HUES64 (cell line): ENCODE results near the gene APOOL.
"Not testable (repeated sequence)": the region's sequence is repeated elsewhere in the genome, so short reads cannot be mapped to it uniquely, and the experiment has no call there.

Experiments
- H3K27ac ChIP-seq: 2 replicates; pipeline ENCODE4 v1.7.0; 2013; ENCODE audit warnings: low read depth, low read length, inconsistent platforms
- H3K27me3 ChIP-seq: 2 replicates; pipeline ENCODE4 v1.6.1; 2013; ENCODE audit warnings: mild to moderate bottlenecking, low read length; ENCODE audit not compliant: insufficient read depth
- H3K36me3 ChIP-seq: 2 replicates; pipeline ENCODE4 v1.6.1; 2013; ENCODE audit warnings: mild to moderate bottlenecking, low read length; ENCODE audit not compliant: insufficient read depth
- H3K4me1 ChIP-seq: 2 replicates; pipeline ENCODE4 v1.6.1; 2013; ENCODE audit warnings: mild to moderate bottlenecking, low read length, moderate library complexity; ENCODE audit not compliant: insufficient read depth
- H3K4me3 ChIP-seq: 2 replicates; pipeline ENCODE4 v1.5.1; 2013; ENCODE audit warnings: mild to moderate bottlenecking, low read length, moderate library complexity
- H3K9ac ChIP-seq: 2 replicates; pipeline ENCODE4 v1.6.1; 2013; ENCODE audit warnings: mild to moderate bottlenecking, low read depth, low read length
- H3K9me3 ChIP-seq: 2 replicates; pipeline ENCODE4 v1.6.1; 2013; ENCODE audit warnings: low read depth, low read length; ENCODE audit not compliant: insufficient read depth
- WGBS: fragments of 150-250, 120-280 bp; methylation state at CpG from one replicate; pipeline ENCODE4 v1.1.7; 2013; ENCODE audit warnings: missing lambda C conversion rate; 5-methylcytosine and 5-hydroxymethylcytosine counted together

Gene APOOL

DNA sequence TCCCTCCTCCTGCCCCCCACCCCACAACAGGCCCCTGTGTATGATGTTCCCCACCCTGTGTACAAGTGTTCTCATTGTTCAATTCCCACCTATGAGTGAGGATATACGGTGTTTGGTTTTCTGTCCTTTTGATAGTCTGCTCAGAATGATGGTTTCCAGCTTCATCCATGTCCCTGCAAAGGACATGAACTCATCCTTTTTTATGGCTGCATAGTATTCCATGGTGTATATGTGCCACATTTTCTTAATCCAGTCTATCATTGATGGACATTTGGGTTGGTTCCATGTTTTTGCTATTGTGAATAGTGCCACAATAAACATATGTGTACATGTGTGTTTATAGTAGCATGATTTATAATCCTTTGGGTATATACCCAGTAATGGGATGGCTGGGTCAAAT, 73.6 kb downstream of the APOOL start:
- H3K9me3 ChIP-seq, H3K4me3 ChIP-seq, H3K27me3 ChIP-seq, H3K27ac ChIP-seq, H3K4me1 ChIP-seq, H3K9ac ChIP-seq: not testable (repeated sequence)
- peaks cover 21% of the 10 kb centered on the region; the same call in 1 of the 2 replicates for H3K36me3 ChIP-seq
- WGBS: 100% methylated on average over 1 of the region's 1 CpG

DNA sequence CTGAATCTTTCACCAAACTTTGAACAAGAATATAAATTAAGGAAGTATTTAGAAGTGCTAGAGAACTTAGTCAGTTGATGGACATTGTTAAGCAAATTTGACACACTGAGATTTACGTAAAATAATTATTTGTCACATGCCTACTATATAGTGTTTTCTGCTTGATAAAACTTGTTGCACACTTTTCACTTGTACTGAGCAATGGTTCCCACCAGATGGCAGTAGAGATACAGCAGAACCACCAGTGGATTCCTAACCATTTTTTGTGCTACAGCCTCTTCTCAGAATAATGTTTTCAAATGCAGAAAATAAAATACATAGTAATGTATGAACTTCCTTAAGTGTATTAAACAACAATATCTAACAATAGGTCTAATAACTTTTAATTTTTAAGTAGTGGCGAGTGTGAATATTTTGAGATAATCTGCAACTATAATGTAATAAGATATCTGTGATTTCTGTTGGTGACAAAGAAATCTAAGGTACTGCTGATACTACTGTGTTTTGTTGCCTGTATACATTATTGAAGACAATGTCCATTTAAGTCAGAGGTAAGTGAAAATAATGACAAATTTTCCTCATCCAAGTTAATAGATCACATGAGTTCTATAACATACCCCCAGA, 81.2 kb downstream of the APOOL start:
- peaks cover 9% of the 10 kb centered on the region for H3K36me3 ChIP-seq
- H3K4me3 ChIP-seq: no peak overlapping the region
- no CpG with 5 or more reads among the region's 2 CpGs for WGBS
- no peaks in the 10 kb centered on the region for H3K9me3 ChIP-seq
- no peak overlapping the region for H3K9ac ChIP-seq
- no peak overlapping the region for H3K27ac ChIP-seq
- H3K27me3 ChIP-seq: no peaks in the 10 kb centered on the region
- H3K4me1 ChIP-seq: no peaks in the 10 kb centered on the region

DNA sequence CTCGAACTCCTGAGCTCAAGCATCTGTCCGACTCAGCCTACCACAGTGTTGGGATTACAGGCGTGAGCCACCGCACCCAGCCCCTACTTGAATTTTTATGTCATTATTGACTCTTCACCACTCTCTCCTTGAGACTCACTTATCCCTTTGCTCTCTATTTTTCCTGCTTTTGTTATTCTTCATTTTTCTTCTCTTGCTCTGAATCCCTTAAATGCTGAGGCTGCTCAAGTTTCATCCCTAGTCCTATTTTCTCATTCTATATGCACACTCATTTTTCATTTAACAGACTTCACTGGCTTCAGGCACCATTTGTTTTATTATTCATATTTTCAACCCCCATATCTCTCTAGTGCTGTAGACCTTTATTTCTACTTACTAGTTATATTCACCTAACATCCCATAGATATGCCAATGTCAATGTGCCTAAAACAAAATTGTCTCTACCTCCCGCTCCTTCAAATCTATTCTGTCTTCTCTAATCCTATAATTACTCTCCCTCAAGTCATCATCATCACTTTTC, 85.7 kb downstream of the APOOL start:
- no peak overlapping the region for H3K4me3 ChIP-seq
- no peaks in the 10 kb centered on the region for H3K4me1 ChIP-seq
- 98% methylated on average over 5 of the region's 5 CpGs for WGBS
- no peaks in the 10 kb centered on the region for H3K27me3 ChIP-seq
- no peaks in the 10 kb centered on the region for H3K9me3 ChIP-seq
- H3K36me3 ChIP-seq: peaks cover 9% of the 10 kb centered on the region
- no peak overlapping the region for H3K9ac ChIP-seq
- no peak overlapping the region for H3K27ac ChIP-seq

DNA sequence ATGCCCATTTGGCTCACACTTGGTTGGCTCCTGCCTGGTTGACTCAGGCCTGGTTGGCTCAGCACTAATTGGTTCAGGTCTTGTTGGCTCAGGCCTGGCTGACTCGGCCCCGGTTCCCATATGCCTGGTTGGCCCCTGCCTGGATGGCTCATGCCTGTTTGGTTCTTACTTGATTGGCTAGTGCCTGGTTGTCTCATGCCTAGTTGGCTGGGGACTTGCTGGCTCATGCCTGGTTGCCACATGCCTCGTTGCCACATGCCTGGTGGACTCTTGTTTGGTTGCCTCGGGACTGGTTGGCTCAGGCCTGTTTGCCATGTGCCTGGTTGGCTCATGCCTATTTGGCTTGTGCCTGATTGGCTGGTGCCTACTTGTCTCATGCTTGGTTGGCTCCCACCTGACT, 103.7 kb downstream of the APOOL start:
- Histone ChIP-seq H3K27ac (no peak overlapping the region), H3K4me1 (no peaks in the 10 kb centered on the region), H3K4me3 (no peak overlapping the region), H3K9me3 (no peaks in the 10 kb centered on the region), H3K36me3 (no peaks in the 10 kb centered on the region), H3K27me3 (no peaks in the 10 kb centered on the region), H3K9ac (no peak overlapping the region)
- WGBS: 92% methylated on average over 4 of the region's 4 CpGs

DNA sequence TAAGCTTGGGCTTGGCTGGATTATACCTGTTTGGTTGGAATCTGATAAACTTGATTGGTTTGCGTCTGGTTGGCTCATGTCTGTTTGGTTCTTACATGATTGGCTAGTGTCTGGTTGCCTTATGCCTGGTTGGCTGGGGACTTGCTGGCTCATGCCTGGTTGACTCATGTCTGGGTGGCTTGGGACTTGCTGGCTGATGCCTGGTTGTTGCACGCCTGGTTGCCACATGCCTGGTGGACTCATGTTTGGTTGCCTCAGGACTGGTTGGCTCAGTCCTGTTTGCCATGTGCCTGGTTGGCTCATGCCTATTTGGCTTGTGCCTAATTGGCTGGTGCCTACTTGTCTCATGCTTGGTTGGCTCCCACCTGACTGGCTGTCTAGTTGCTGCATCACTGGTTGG, 104.5 kb downstream of the APOOL start:
- H3K9ac ChIP-seq: no peak overlapping the region
- no peak overlapping the region for H3K27ac ChIP-seq
- no peaks in the 10 kb centered on the region for H3K9me3 ChIP-seq
- H3K27me3 ChIP-seq: no peaks in the 10 kb centered on the region
- WGBS: 100% methylated on average over 2 of the region's 2 CpGs
- no peaks in the 10 kb centered on the region for H3K4me1 ChIP-seq
- no peaks in the 10 kb centered on the region for H3K36me3 ChIP-seq
- H3K4me3 ChIP-seq: no peak overlapping the region

DNA sequence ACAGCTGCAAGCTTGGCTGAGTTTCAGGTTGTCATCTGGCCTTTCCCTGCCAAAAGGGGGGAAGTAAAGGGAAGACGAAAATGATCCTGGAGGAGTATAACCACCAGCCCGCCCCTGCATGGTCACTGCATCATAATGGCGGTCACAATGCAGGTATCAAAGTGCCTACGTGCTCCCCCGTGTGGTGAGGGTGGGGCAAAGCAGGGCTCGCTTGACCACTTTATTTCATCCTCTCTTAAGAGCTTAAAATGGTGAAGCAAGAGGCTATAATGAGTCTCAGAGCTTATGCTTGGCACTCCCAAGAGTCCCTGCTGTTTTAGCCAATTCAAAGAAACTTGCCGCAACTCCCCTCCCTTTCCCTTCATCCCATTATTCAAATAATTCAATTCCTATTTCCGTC, 105.6 kb downstream of the APOOL start:
- Histone ChIP-seq H3K9me3 (no peaks in the 10 kb centered on the region), H3K4me3 (no peak overlapping the region), H3K9ac (no peak overlapping the region), H3K4me1 (no peaks in the 10 kb centered on the region), H3K36me3 (no peaks in the 10 kb centered on the region), H3K27ac (no peak overlapping the region), H3K27me3 (no peaks in the 10 kb centered on the region)
- 78% methylated on average over 6 of the region's 8 CpGs for WGBS

DNA sequence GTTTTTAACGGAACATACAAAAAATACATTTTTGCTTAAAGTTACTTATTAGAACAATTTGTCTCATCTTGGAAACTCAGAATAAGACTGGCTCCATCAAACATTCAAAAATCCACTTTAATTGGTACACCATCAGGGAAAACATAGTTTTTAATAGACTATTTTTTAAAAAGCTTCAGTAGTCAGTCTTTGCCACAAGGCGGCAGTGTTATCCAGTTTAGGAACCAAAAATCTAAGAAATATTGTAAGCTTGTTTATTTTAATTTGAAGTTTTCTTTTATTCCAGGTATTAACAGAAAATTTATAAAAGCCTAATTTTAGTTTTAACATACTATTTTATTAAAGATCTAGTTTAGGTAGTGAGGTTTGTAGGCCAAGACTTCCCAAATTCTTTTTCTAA, 107.7 kb downstream of the APOOL start:
- Histone ChIP-seq H3K4me3 (no peak overlapping the region), H3K27me3 (no peaks in the 10 kb centered on the region), H3K9me3 (no peaks in the 10 kb centered on the region), H3K9ac (no peak overlapping the region), H3K36me3 (no peaks in the 10 kb centered on the region), H3K27ac (no peak overlapping the region), H3K4me1 (no peaks in the 10 kb centered on the region)
- 60% methylated on average over 1 of the region's 2 CpGs for WGBS

DNA sequence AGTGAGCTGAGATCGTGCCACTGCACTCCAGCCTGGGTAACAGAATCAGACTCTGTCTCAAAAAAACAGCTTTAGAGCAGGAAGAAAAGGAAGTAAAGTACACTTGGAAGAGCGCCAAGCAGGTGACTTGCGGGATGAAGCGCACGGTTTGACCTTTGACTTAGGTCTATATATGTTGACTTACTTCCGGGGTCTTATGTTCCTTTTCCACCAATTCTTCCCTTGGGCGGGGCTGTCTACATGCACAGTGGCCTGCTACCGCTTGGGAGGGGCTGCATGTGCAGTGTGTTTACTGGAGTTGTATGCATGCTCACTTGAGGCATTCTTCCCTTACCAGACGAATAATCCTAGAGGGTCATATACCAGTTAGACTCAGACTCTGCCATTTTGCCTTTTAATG, 108.6 kb downstream of the APOOL start:
- H3K27ac ChIP-seq: no peak overlapping the region
- no peak overlapping the region for H3K9ac ChIP-seq
- H3K4me3 ChIP-seq: no peak overlapping the region
- no peaks in the 10 kb centered on the region for H3K9me3 ChIP-seq
- H3K27me3 ChIP-seq: no peaks in the 10 kb centered on the region
- 97% methylated on average over 7 of the region's 9 CpGs for WGBS
- H3K36me3 ChIP-seq: no peaks in the 10 kb centered on the region
- H3K4me1 ChIP-seq: no peaks in the 10 kb centered on the region

DNA sequence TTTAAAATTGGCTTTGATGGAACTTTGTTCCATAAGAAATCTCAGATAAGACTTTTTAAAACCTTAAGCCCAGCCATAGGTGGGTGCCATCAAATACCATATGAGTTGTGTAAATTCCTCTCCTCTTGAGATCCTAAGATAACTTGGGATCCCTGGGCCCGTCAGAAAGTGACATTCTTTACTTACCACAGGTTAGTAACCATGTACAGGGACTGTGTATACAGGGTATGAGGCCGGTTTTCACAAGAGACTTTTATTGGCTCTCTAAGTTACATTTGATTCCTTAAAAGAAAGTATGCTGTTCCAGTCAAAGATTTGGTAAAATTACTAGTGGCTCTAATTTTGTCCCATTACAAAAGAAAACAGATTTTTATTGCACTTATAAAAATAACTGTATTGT, 110.1 kb downstream of the APOOL start:
- no peaks in the 10 kb centered on the region for H3K27me3 ChIP-seq
- WGBS: 80% methylated on average over 2 of the region's 2 CpGs
- no peak overlapping the region for H3K9ac ChIP-seq
- H3K36me3 ChIP-seq: no peaks in the 10 kb centered on the region
- no peaks in the 10 kb centered on the region for H3K4me1 ChIP-seq
- no peak overlapping the region for H3K4me3 ChIP-seq
- no peaks in the 10 kb centered on the region for H3K9me3 ChIP-seq
- H3K27ac ChIP-seq: no peak overlapping the region

DNA sequence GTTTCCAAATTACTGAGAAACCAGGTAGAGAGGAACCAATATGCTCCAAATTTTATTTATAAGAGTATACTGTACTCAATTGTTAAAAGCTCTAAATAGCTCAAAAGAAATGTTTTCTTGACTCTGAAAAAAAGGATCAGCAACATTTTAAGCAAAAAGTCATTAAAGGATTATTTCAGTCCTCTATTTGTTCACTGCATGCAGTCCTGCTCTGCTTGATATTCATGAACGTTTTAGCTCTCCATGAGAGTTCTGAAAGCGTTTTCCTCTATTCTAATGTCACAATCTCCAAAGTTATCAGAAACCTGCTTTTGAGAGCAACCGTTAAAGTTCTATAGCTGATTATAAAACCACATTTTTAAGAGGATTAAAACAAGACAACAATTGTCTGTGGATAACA, 110.5 kb downstream of the APOOL start:
- Histone ChIP-seq H3K4me1 (no peaks in the 10 kb centered on the region), H3K9ac (no peak overlapping the region), H3K9me3 (no peaks in the 10 kb centered on the region), H3K36me3 (no peaks in the 10 kb centered on the region), H3K27ac (no peak overlapping the region), H3K27me3 (no peaks in the 10 kb centered on the region), H3K4me3 (no peak overlapping the region)
- 97% methylated on average over 2 of the region's 3 CpGs for WGBS

DNA sequence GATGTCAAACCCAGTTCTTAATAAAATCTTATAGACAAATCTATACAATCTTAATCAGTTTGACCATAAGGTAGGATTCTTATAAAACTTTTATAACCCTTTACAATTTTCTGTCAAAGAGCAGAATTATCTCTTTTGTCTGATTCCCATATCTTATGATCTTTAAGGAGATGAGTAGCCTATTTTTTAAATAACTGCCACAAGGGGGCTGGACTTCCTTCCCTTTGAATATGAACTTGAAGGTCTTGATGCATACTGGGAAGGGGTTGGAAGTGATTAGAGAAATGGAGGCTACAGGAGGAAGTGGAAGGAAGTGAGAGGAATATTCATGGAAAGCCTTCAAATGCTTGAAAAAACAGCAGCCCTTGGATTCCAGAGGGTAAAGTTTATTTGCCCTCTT, 111.1 kb downstream of the APOOL start:
- no peak overlapping the region for H3K9ac ChIP-seq
- H3K36me3 ChIP-seq: no peaks in the 10 kb centered on the region
- H3K27me3 ChIP-seq: no peaks in the 10 kb centered on the region
- no peak overlapping the region for H3K27ac ChIP-seq
- H3K4me1 ChIP-seq: no peaks in the 10 kb centered on the region
- no peak overlapping the region for H3K4me3 ChIP-seq
- no peaks in the 10 kb centered on the region for H3K9me3 ChIP-seq

DNA sequence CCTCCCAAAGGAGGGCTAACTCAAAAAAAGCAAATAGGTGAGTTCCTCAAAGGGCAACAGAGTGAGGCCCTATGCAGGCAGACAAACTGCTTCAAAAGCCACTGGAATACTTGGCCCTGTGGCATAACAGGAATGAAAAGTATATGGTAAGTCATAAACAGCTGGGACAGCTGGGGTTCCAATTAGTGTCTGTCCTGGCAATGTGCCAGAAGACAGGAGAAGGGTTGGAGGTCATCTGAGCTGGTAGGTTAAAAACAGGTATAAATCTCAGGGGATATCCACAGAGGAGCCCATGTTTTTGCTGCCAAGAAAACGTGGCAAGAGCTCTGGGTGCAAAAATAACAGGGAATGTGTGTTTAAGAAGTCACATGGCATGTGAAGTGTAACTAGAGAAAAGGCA, 111.6 kb downstream of the APOOL start:
- Histone ChIP-seq H3K36me3 (no peaks in the 10 kb centered on the region), H3K27ac (no peak overlapping the region), H3K4me1 (no peaks in the 10 kb centered on the region), H3K9me3 (no peaks in the 10 kb centered on the region), H3K4me3 (no peak overlapping the region), H3K27me3 (no peaks in the 10 kb centered on the region), H3K9ac (no peak overlapping the region)
- 87% methylated on average over 1 of the region's 1 CpG for WGBS
